Keratinocyte (primary cell): ENCODE measurements around the gene PHACTR2. TPM values are rescaled to one million over a fixed set of nuclear protein-coding genes. Genes with fewer than 3 reads are reported as not detected.
"Not testable (repeated sequence)": the region's sequence is repeated elsewhere in the genome, so short reads cannot be mapped to it uniquely, and the experiment has no call there.

Experiments
- DNase-seq: peaks from one replicate; pipeline ENCODE4 v3.0.0-alpha.2; 2011; ENCODE audit warnings: low read depth, missing footprints, low spot score
- FAIRE-seq: peaks from 2 replicates; lab custom pipeline; 2011; peaks lifted over from hg19 to GRCh38; lab: Jason Lieb, UNC
- H2AFZ ChIP-seq: 2 replicates; pipeline ENCODE4 v1.6.0; 2012; ENCODE audit warnings: low read length, control low read depth, inconsistent platforms; ENCODE audit not compliant: control insufficient read depth
- H3K27ac ChIP-seq: 2 replicates; pipeline ENCODE4 v1.5.1; 2011; ENCODE audit warnings: low read length; ENCODE audit not compliant: control insufficient read depth, insufficient read depth
- H3K27me3 ChIP-seq: 3 replicates; pipeline ENCODE4 v1.6.0; 2011; ENCODE audit warnings: low read length; ENCODE audit not compliant: control insufficient read depth, insufficient read depth; ENCODE audit errors: extremely low read depth
- H3K36me3 ChIP-seq, 2 experiments: 2 replicates in 1 of 2; 3 replicates in 1 of 2; pipeline ENCODE4 v1.5.1; 2011; ENCODE audit warnings: low read length in 2 of 2, mild to moderate bottlenecking in 1 of 2; ENCODE audit not compliant: control insufficient read depth in 2 of 2, insufficient read depth in 2 of 2; ENCODE audit errors: extremely low read depth in 1 of 2
- H3K4me1 ChIP-seq: 3 replicates; pipeline ENCODE4 v1.5.1; 2011; ENCODE audit warnings: low read length; ENCODE audit not compliant: control insufficient read depth, insufficient read depth; ENCODE audit errors: extremely low read depth
- H3K4me2 ChIP-seq: 3 replicates; pipeline ENCODE4 v1.6.0; 2011; ENCODE audit warnings: low read depth, low read length; ENCODE audit not compliant: control insufficient read depth, insufficient read depth; ENCODE audit errors: extremely low read depth
- H3K4me3 ChIP-seq, 3 experiments: fragments of 200-600 bp in 1 of 3; sonication (generic) in 1 of 3; 2 replicates in 2 of 3; 3 replicates in 1 of 3; pipeline ENCODE4 v1.5.1; 2011 to 2016; ENCODE audit warnings: low read length in 3 of 3, mild to moderate bottlenecking in 3 of 3, control low read depth in 2 of 3, inconsistent platforms in 1 of 3, low read depth in 1 of 3, mixed read lengths in 1 of 3, mixed run types in 1 of 3, moderate library complexity in 1 of 3; ENCODE audit not compliant: control insufficient read depth in 2 of 3, insufficient read depth in 2 of 3; ENCODE audit errors: extremely low read depth in 1 of 3
- H3K79me2 ChIP-seq: 2 replicates; pipeline ENCODE4 v1.6.0; 2012; ENCODE audit warnings: low read length; ENCODE audit not compliant: control insufficient read depth, insufficient read depth
- H3K9ac ChIP-seq: 3 replicates; pipeline ENCODE4 v1.6.0; 2011; ENCODE audit warnings: low read length; ENCODE audit not compliant: control insufficient read depth, insufficient read depth; ENCODE audit errors: extremely low read depth
- H3K9me1 ChIP-seq: 3 replicates; pipeline ENCODE4 v1.6.0; 2011; ENCODE audit warnings: low read length; ENCODE audit not compliant: control insufficient read depth, insufficient read depth; ENCODE audit errors: extremely low read depth
- H3K9me3 ChIP-seq: 2 replicates; pipeline ENCODE4 v1.5.1; 2012; ENCODE audit warnings: low read depth, low read length; ENCODE audit not compliant: control insufficient read depth
- H4K20me1 ChIP-seq: 3 replicates; pipeline ENCODE4 v1.6.0; 2011; ENCODE audit warnings: low read length; ENCODE audit not compliant: control insufficient read depth, insufficient read depth; ENCODE audit errors: extremely low read depth
- EZH2 ChIP-seq: IDR thresholded peaks from one replicate; pipeline ENCODE4 v1.6.1; 2012; ENCODE audit warnings: inconsistent platforms, mild to moderate bottlenecking, low read length, moderate library complexity
- dilution Hi-C: fragments of 300-500 bp; cut with MboI; formaldehyde crosslinking; loops from one replicate; pipeline ENCODE4 v1.7.0; 2020; ENCODE audit warnings: low sequenced_read_pairs; ENCODE audit not compliant: extremely low pct_ligation_motif_present
- polyA plus RNA-seq, 5 experiments: library from polyadenylated mRNA; depleted of rRNA in 3 of 5; stranded (reverse) in 3 of 5; stranded (forward) in 1 of 5; unstranded in 1 of 5; fragments of >200 nt; gene quantifications; 1 replicate in 1 of 5; 2 replicates in 3 of 5; 3 replicates in 1 of 5; pipeline versions ENCODE4 v1.2.1 to v1.2.3, GENCODE V29; 2011 to 2012; ENCODE audit warnings: missing spikeins in 2 of 5, low read depth in 1 of 5, low replicate concordance in 1 of 5
- TF ChIP-seq, protein P1 (sequence below), 3 experiments: IDR thresholded peaks in 1 of 3; conservative IDR thresholded peaks in 1 of 3; optimal IDR thresholded peaks in 1 of 3; 2 replicates in 2 of 3; 3 replicates in 1 of 3; pipeline versions ENCODE3 to v1.5.1; 2011; ENCODE audit warnings: low read length in 3 of 3, mild to moderate bottlenecking in 3 of 3, moderate library complexity in 2 of 3, control low read depth in 1 of 3, inconsistent platforms in 1 of 3; ENCODE audit not compliant: insufficient read depth in 2 of 3; ENCODE audit errors: extremely low read depth in 1 of 3

Gene PHACTR2
- polyA plus RNA-seq, 1 donor (not counting 4 experiments of a cell fraction or from before 2014, with no cell fraction given), result 9.4 TPM

DNA sequence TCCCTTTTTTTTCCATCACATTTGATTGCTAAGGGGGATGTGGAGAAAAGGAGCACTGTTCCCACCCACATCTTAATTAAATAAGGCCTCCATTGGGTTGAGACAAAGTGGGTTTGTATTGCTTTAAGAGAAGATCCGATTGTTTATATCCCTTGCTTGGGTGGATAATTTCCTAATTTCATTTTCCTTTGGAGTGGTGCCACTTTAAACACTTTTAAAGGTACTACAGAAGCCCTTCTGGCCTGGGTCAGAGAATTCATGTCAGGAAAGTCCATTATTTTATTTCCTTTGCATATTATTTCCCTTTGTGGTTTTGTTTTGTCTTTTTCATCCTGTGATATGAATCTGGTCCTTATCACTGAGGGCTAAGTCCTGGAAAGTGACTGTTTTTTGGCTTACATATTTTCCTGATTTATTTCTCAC, 56.9 kb downstream of the PHACTR2 start:
- H3K79me2 ChIP-seq, result no peaks in the 10 kb centered on the region
- H3K27me3 ChIP-seq, result no peaks in the 10 kb centered on the region
- H3K9me3 ChIP-seq, result no peaks in the 10 kb centered on the region
- no peak overlapping the region for H3K9ac ChIP-seq
- H3K4me1 ChIP-seq, result no peaks in the 10 kb centered on the region
- no peak for DNase-seq
- H3K36me3 ChIP-seq, result no peaks in the 10 kb centered on the region
- H3K4me3 ChIP-seq, result no peak overlapping the region
- no peaks in the 10 kb centered on the region for H3K9me1 ChIP-seq
- H3K4me2 ChIP-seq, result no peak overlapping the region
- no peak overlapping the region for H3K27ac ChIP-seq
- H2AFZ ChIP-seq, result no peak overlapping the region
- dilution Hi-C loops, result no loop called here
- TF ChIP-seq, protein P1, sequence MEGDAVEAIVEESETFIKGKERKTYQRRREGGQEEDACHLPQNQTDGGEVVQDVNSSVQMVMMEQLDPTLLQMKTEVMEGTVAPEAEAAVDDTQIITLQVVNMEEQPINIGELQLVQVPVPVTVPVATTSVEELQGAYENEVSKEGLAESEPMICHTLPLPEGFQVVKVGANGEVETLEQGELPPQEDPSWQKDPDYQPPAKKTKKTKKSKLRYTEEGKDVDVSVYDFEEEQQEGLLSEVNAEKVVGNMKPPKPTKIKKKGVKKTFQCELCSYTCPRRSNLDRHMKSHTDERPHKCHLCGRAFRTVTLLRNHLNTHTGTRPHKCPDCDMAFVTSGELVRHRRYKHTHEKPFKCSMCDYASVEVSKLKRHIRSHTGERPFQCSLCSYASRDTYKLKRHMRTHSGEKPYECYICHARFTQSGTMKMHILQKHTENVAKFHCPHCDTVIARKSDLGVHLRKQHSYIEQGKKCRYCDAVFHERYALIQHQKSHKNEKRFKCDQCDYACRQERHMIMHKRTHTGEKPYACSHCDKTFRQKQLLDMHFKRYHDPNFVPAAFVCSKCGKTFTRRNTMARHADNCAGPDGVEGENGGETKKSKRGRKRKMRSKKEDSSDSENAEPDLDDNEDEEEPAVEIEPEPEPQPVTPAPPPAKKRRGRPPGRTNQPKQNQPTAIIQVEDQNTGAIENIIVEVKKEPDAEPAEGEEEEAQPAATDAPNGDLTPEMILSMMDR (optimal IDR thresholded peaks at IDR 0.05 in 1 of 3, IDR thresholded peaks at IDR 0.05 in 1 of 3, conservative IDR thresholded peaks at IDR 0.05 in 1 of 3; ENCODE audit: extremely low read depth in 1 of 3, insufficient read depth in 2 of 3, low read length in 3 of 3), result no peak
- no peak for TF ChIP-seq EZH2
- no peaks in the 10 kb centered on the region for H4K20me1 ChIP-seq
- FAIRE-seq, result no peak

DNA sequence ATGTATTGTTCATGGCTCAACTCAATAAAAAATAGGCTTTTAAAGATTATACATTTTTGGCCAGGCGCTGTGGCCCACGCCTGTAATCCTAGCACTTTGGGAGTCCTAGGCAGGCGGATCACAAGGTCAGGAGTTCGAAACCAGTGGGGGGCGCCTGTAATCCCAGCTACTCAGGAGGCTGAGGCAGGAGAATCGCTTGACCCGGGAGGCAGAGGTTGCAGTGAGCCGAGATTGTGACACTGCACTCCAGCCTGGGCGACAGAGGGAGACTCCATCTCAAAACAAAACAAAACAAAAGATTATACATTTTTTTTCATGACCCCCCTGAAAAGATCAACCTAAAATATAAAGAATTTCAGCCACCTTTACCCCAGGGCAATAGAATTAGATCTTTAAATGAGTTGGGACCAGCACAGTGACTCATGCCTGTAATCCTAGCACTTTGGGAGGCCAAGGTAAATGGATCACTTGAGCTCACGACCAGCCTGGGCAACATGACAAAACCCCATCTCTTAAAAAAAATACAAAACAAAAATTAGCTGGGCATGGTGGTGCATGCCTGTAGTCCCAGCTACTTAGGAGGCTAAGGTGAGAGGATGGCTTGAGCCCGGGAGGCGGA, 60.4 kb downstream of the PHACTR2 start:
- H3K36me3 ChIP-seq, FAIRE-seq, H3K4me1 ChIP-seq, H2AFZ ChIP-seq, H3K4me3 ChIP-seq, H3K4me2 ChIP-seq, H3K9me1 ChIP-seq, H3K9me3 ChIP-seq, dilution Hi-C loops, H3K27ac ChIP-seq, H3K27me3 ChIP-seq, H4K20me1 ChIP-seq, DNase-seq, H3K79me2 ChIP-seq, H3K9ac ChIP-seq: not testable (repeated sequence)

DNA sequence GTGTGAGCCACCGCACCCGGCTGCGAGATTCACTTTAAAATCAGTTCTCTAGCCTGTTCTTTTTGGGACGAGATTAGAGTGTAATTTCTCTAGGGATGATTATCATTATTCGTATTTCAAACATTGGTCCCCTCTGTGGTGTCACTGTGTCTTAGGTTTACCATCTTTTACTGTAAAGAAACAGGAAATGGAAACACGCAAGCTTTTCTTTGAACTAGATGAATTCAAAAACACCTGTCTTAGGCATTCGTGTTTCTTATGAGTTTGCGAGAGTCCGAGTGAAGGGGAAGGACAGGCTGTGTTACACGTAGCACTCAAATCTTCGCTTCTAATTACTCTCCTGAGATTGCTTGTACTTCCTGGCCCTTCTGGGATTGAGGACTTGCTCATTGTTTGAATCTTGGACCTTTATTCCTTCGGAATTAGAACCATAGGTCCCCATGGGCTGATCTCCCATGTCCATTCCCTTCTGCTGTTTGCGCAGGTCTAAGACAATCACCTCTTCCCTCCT, 61.6 kb downstream of the PHACTR2 start:
- Histone ChIP-seq H2AFZ (no peak overlapping the region), H3K9me1 (no peaks in the 10 kb centered on the region), H3K36me3 (no peaks in the 10 kb centered on the region), H3K4me1 (no peaks in the 10 kb centered on the region), H3K9me3 (no peaks in the 10 kb centered on the region), H3K4me3 (no peak overlapping the region), H3K27me3 (no peaks in the 10 kb centered on the region), H3K4me2 (no peak overlapping the region), H3K9ac (no peak overlapping the region), H3K79me2 (no peaks in the 10 kb centered on the region), H4K20me1 (no peaks in the 10 kb centered on the region), H3K27ac (no peak overlapping the region)
- TF ChIP-seq EZH2, result no peak
- TF ChIP-seq, protein P1 (optimal IDR thresholded peaks at IDR 0.05 in 1 of 3, IDR thresholded peaks at IDR 0.05 in 1 of 3, conservative IDR thresholded peaks at IDR 0.05 in 1 of 3; ENCODE audit: extremely low read depth in 1 of 3, insufficient read depth in 2 of 3, low read length in 3 of 3), result no peak
- dilution Hi-C loops, result no loop called here
- FAIRE-seq, result no peak
- no peak for DNase-seq
